Spinal cord (tissue), 10 donors: Measurements from ENCODE around the gene SHC4. TPM values are rescaled to one million over a fixed set of nuclear protein-coding genes. Genes with fewer than 3 reads are reported as not detected.
A peak's percentile ranks its signal among the peaks of the same experiment; 100 is the strongest.

Experiments
- DNase-seq, 6 donors: peaks; one replicate each; pipeline versions ENCODE4 v3.0.0 to v3.0.0-alpha.2; 2013 to 2015; ENCODE audit warnings: low spot score in 6 of 6, low read depth in 4 of 6
- H3K27ac ChIP-seq: one replicate; pipeline ENCODE4 v1.5.1; 2013; ENCODE audit warnings: low read depth, low read length, control low read depth
- H3K27me3 ChIP-seq: one replicate; pipeline ENCODE4 v1.6.1; 2013; ENCODE audit warnings: low read length; ENCODE audit not compliant: control insufficient read depth, insufficient read depth
- H3K36me3 ChIP-seq: one replicate; pipeline ENCODE4 v1.6.1; 2013; ENCODE audit warnings: low read length; ENCODE audit not compliant: control insufficient read depth, insufficient read depth
- H3K4me1 ChIP-seq: one replicate; pipeline ENCODE4 v1.6.1; 2013; ENCODE audit warnings: low read length; ENCODE audit not compliant: control insufficient read depth, insufficient read depth
- H3K4me3 ChIP-seq: one replicate; pipeline ENCODE4 v1.5.1; 2013; ENCODE audit warnings: low read depth, low read length, control low read depth
- H3K9me3 ChIP-seq: one replicate; pipeline ENCODE4 v1.6.1; 2013; ENCODE audit warnings: low read length; ENCODE audit not compliant: control insufficient read depth, insufficient read depth
- WGBS: methylation state at CpG from one replicate; pipeline ENCODE4 v1.1.5; 2013; ENCODE audit warnings: missing lambda C conversion rate; ENCODE audit not compliant: insufficient coverage; 5-methylcytosine and 5-hydroxymethylcytosine counted together
- polyA plus RNA-seq, 2 donors: library from polyadenylated mRNA; unstranded; fragments of 120-200 nt; gene quantifications; one replicate each; pipeline ENCODE4 v1.2.1, GENCODE V29; 2013; ENCODE audit not compliant: insufficient read length in 2 of 2
- total RNA-seq, 2 donors: library from RNA; depleted of rRNA in 1 of 2; stranded (reverse); fragments of 120-200 nt in 1 of 2; fragments of >200 nt in 1 of 2; gene quantifications; one replicate each; pipeline versions ENCODE4 v1.2.3 to v1.2.4, GENCODE V29; 2013 to 2014
- donor health status: healthy.

SHC4 gene
- total and polyA plus RNA-seq, 4 donors = 8.8 to 30.8 (median 10.7) TPM

GRCh38 chr15:48877630-48878595 is 85.8 kb downstream of the SHC4 start, which contains the start of gene EID1:
TSS of gene EID1 (plus strand) at chr15:48878134. CDS start at chr15:48878177, 43 bp downstream.
- WGBS = under 1% methylated on average over 58 of the region's 58 CpGs
- no peaks in the 10 kb centered on the region for H3K27me3 ChIP-seq

DNA sequence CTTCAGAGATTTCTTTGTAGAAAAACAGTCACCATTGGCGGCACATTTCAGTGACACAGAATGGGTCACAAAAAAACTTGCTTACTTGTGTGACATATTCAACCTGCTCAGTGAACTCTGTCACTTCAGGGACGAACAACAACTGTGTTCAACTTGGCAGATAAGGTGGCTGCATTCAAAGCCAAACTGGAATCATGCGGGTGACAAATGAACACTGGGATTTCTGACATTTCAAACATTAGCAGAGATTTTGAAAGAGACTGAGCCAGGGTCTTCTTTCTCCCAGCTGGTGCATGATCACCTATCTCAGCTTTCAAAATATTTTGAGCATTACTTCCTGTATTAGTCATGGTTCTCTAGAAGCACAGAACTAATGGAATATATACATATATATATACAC is 87.7 kb downstream of the SHC4 start:
- Histone ChIP-seq H3K27me3 (no peaks in the 10 kb centered on the region), H3K9me3 (no peaks in the 10 kb centered on the region), H3K4me3 (no peak overlapping the region), H3K36me3 (no peaks in the 10 kb centered on the region), H3K4me1 (no peaks in the 10 kb centered on the region), H3K27ac (no peak overlapping the region)
- no peak for DNase-seq
- 92% methylated on average over 3 of the region's 3 CpGs for WGBS

More at GRCh38 chr15:48877630-48878595, 85.8 kb downstream of the SHC4 start, which contains the start of gene EID1:
- Histone ChIP-seq H3K4me3 (peak within 1 kb of the TSS; percentile 85), H3K9me3 (no peaks in the 10 kb centered on the region), H3K4me1 (no peaks in the 10 kb centered on the region), H3K27ac (peak within 1 kb of the TSS; percentile 96), H3K36me3 (no peaks in the 10 kb centered on the region)
- peak; percentile 92 to 99 (median 96) for DNase-seq

DNA sequence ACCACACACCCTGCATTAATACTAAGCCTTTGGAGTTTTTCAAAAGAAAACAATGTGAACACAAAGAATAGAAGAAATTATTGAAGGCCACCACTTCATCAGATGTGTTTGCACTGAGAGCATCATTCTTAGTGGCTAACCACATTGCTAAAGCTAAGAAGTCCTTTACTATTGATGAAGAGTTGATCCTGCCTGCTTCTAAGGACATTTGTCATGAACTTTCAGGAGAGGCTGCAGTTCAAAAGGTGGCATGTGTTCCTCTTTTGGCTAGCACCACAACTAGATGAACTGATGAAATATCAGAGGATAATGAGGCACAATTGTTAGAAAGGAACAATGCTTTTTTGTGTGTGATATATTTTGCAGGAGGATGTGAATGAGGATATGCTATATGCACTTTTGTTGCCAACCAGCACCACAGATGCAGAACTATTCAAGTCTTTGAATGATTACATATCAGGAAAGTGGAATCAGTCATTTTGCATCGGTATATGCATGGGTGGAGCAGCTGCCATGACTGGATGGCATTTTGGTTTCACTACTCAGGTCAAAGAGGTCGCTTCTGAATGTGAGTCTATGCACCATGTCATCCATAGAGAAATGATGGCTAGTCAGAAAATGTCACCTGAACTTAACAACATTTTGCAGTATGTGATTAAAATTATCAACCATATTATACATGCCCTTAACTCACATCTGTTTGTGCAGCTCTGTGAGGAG is 88.3 kb downstream of the SHC4 start:
- Histone ChIP-seq H3K4me3 (no peak overlapping the region), H3K4me1 (no peaks in the 10 kb centered on the region), H3K27me3 (no peaks in the 10 kb centered on the region), H3K27ac (no peak overlapping the region), H3K36me3 (no peaks in the 10 kb centered on the region), H3K9me3 (no peaks in the 10 kb centered on the region)
- DNase-seq = no peak
- 73% methylated on average over 1 of the region's 2 CpGs for WGBS

GRCh38 chr15:48872632-48873031 is 91.1 kb downstream of the SHC4 start:
- no peak for DNase-seq
- WGBS = no CpG with 5 or more reads among the region's 2 CpGs

GRCh38 chr15:48871542-48871941 is 92.2 kb downstream of the SHC4 start:
- H3K4me3 ChIP-seq = no peak overlapping the region
- no peaks in the 10 kb centered on the region for H3K27me3 ChIP-seq
- no peaks in the 10 kb centered on the region for H3K4me1 ChIP-seq
- no peak overlapping the region for H3K27ac ChIP-seq
- no peak for DNase-seq
- no peaks in the 10 kb centered on the region for H3K36me3 ChIP-seq
- no peaks in the 10 kb centered on the region for H3K9me3 ChIP-seq

More at GRCh38 chr15:48872632-48873031, 91.1 kb downstream of the SHC4 start:
- H3K27me3 ChIP-seq = no peaks in the 10 kb centered on the region
- H3K4me1 ChIP-seq = no peaks in the 10 kb centered on the region
- no peaks in the 10 kb centered on the region for H3K36me3 ChIP-seq
- H3K4me3 ChIP-seq = no peak overlapping the region
- H3K27ac ChIP-seq = no peak overlapping the region
- no peaks in the 10 kb centered on the region for H3K9me3 ChIP-seq

DNA sequence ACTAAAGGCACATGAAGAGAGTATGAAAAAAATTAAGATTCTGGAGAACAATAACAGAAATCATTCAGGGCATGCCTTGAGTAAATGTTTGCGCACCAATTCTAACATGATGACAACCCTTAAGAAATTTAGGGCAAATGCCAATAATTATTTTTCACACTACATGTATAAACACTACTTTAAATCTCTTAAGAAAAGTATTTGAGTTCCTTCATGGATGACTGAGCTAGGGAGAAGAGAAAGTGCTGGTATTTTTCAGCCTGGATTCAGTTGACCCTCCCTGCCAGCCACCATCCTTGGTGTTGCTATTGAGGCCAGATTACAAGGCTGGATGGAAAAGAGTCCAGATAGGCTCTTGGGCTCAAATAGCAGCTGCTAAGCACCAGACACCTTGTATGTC is 93.8 kb downstream of the SHC4 start:
- Histone ChIP-seq H3K4me1 (no peaks in the 10 kb centered on the region), H3K36me3 (no peaks in the 10 kb centered on the region), H3K27me3 (no peaks in the 10 kb centered on the region), H3K9me3 (no peaks in the 10 kb centered on the region), H3K27ac (no peak overlapping the region), H3K4me3 (no peak overlapping the region)
- no peak for DNase-seq
- no CpG with 5 or more reads among the region's 1 CpG for WGBS

GRCh38 chr15:48868536-48868935 is 95.2 kb downstream of the SHC4 start:
- Histone ChIP-seq H3K27me3 (no peaks in the 10 kb centered on the region), H3K9me3 (no peaks in the 10 kb centered on the region), H3K36me3 (no peaks in the 10 kb centered on the region), H3K27ac (no peak overlapping the region), H3K4me1 (no peaks in the 10 kb centered on the region), H3K4me3 (no peak overlapping the region)
- peak in 1 of 6 donors; percentile 52 for DNase-seq
- WGBS = no CpG with 5 or more reads among the region's 2 CpGs

DNA sequence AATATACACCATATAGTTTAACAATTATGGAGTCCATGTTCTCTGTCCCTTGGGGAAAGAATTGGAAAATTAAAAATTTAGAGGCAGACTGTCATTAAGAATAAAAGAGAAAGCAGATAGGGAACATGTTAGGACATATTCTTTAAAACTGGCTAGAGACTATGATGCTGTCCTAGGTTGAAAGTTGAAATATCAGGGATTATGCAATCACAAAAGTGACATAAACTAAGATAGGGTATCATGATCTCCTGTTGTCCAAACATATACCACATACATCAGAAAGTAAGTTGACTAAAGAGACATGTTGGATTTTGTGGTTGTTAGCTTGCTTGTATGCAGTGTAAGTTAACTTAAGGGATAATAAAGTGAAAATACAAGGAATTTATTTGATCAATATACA is 95.7 kb downstream of the SHC4 start:
- Histone ChIP-seq H3K36me3 (no peaks in the 10 kb centered on the region), H3K4me3 (no peak overlapping the region), H3K27ac (no peak overlapping the region), H3K9me3 (no peaks in the 10 kb centered on the region), H3K27me3 (no peaks in the 10 kb centered on the region), H3K4me1 (no peaks in the 10 kb centered on the region)
- no peak for DNase-seq

DNA sequence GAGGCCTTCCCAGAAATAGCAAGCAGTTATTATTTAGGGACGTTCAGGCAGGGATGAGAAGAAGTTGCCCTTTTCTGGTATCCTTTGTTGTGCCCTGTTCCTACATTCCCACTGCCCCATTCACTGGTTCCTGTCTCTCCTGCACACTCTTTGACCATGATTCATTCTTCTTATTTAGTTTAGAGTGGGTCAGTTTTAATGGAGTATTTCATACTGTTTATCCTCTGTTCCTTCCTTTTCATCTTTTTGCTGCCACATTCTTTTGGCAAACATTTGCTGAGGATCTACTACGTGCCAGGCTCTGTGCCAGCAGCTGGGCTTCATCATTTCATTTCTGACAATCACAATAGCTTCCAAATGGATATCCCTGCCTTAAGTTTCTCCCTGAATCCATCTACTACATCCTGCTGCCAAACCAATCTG is 97.6 kb downstream of the SHC4 start:
- H3K36me3 ChIP-seq = no peaks in the 10 kb centered on the region
- H3K9me3 ChIP-seq = no peaks in the 10 kb centered on the region
- no peaks in the 10 kb centered on the region for H3K27me3 ChIP-seq
- 50% methylated on average over 1 of the region's 2 CpGs for WGBS
- H3K4me3 ChIP-seq = no peak overlapping the region
- H3K27ac ChIP-seq = peak overlapping the region; percentile 43
- no peaks in the 10 kb centered on the region for H3K4me1 ChIP-seq
- peak in 1 of 6 donors; percentile 24 for DNase-seq
